ENCODE data around the gene ST6GALNAC5.

DNA sequence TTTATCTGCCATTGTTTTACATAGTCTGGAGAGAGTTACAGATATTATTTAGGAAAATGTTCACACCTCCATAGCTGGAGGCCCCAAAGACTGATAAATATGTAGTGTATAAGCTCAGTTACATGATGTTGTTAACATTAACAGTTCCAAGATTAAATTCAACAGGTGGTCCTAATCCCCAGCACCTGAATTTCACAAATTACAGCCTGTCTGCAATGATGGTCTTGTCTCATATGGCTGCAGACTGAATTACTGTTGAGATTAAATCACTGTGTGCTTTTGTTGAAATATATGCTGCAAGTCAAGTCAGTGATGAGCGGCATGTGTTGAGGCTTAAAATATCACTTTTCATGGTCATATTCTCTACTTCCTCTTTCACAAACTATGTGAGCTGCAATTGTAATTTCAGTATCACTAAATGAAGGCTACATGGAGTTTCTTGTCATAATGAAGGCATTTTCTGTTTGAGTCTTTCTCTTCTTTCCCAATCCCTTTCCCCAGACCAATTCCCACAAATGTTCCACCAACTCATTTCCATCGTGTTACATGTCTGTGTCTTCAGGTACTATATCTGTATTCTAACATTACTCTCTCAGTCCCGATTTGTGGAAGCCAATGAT, 4.2 kb downstream of the ST6GALNAC5 start:
- TF ChIP-seq EP300 (IDR thresholded peaks at IDR 0.05) (no peak), CTCF (IDR thresholded peaks at IDR 0.05) (no peak), POLR2A (IDR thresholded peaks at IDR 0.05) (no peak), POLR2AphosphoS5 (IDR thresholded peaks at IDR 0.05) (no peak)

All from suprapubic skin (tissue), 4 donors.